Measurements from ENCODE around the gene TNS3. TPM values are rescaled to one million over a fixed set of nuclear protein-coding genes. Genes with fewer than 3 reads are reported as not detected.

The TNS3 gene
- total RNA-seq, 1 experiment from 2014 or later = 9.5 TPM

DNA sequence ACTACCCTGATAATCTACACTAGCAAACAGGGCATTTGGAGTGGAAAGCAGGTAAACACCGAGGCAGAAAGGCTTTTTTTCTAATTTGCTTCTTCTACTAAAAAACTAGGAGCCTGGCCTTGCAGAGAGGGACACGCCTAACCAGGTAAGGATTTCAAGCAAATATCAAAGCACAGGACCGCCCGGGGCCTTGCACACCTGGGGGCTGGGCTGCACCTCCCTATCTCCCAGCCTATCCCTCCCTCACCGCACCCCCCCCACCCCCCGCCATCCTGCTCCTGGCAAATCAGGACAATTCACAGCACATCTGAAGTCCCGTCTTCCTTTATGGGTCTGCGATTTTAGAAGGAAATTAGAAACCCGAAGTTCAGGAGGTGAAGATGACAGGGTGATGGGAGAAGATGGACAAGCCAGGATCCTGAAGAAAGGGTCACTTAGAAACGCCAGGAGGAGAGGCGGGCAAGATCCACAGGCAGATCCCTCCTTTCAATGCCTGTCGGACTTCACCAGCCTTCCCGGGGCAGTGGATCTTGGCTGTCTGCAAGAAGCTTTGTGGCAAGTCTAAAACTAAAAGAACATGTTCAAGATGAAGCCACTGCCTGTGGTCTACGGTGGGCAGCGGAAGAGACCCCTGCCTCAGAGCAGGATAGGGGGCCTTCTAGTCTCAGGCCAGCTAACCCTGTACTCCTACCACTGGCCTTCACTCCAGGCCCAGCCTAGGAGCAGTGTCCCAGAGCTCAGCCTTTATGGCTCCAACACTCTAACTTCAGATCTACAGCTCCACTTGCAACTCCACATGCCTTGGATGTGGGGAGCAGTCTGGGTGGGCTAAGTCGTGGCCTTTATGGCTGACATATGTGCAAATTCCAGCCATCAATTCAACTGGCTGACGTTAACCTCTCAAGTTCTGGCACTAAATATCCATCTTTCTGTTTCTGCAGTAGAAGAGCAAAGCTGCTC is 43.9 kb downstream of the TNS3 start:
- no peak overlapping the region for H2BK12ac ChIP-seq (ENCODE audit: insufficient read length, low read depth, low read length)
- H4K5ac ChIP-seq (ENCODE audit: insufficient read length, low read depth, low read length) = no peak overlapping the region
- peaks cover 26 to 53% of the 10 kb centered on the region in 2 experiments for H3K4me1 Mint-ChIP-seq
- no peaks in the 10 kb centered on the region for H3K79me2 ChIP-seq (ENCODE audit: insufficient read depth, low read length)
- H2BK5ac ChIP-seq (ENCODE audit: insufficient read length, low read length) = no peak overlapping the region
- no peaks in the 10 kb centered on the region for H3K9me3 ChIP-seq (ENCODE audit: control insufficient read depth, low read depth, low read length)
- H3K9me3 Mint-ChIP-seq = no peaks in the 10 kb centered on the region
- H3K18ac ChIP-seq (ENCODE audit: insufficient read length, low read depth, low read length) = no peak overlapping the region
- H3K4ac ChIP-seq (ENCODE audit: low read depth, low read length) = no peak overlapping the region
- no peak overlapping the region for H2AFZ ChIP-seq (ENCODE audit: low read length)
- H3K27ac Mint-ChIP-seq = peak overlapping the region in 1 of 3 experiments; percentile 36; a peak in 1 of 7 replicates
- H4K8ac ChIP-seq (replicated peaks; ENCODE audit: insufficient read length, low read depth, low read length) = no peak overlapping the region
- no peaks in the 10 kb centered on the region for H3K79me1 ChIP-seq (ENCODE audit: insufficient read depth, low read depth, low read length, poor library complexity, severe bottlenecking)
- TF ChIP-seq, protein P1, sequence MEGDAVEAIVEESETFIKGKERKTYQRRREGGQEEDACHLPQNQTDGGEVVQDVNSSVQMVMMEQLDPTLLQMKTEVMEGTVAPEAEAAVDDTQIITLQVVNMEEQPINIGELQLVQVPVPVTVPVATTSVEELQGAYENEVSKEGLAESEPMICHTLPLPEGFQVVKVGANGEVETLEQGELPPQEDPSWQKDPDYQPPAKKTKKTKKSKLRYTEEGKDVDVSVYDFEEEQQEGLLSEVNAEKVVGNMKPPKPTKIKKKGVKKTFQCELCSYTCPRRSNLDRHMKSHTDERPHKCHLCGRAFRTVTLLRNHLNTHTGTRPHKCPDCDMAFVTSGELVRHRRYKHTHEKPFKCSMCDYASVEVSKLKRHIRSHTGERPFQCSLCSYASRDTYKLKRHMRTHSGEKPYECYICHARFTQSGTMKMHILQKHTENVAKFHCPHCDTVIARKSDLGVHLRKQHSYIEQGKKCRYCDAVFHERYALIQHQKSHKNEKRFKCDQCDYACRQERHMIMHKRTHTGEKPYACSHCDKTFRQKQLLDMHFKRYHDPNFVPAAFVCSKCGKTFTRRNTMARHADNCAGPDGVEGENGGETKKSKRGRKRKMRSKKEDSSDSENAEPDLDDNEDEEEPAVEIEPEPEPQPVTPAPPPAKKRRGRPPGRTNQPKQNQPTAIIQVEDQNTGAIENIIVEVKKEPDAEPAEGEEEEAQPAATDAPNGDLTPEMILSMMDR (conservative IDR thresholded peaks at IDR 0.05) = no peak
- no peak overlapping the region for H4K91ac ChIP-seq (ENCODE audit: insufficient read length, low read depth, low read length)
- no peak overlapping the region for H2BK15ac ChIP-seq (ENCODE audit: low read depth, low read length)
- H3K14ac ChIP-seq (ENCODE audit: insufficient read depth, low read length) = no peak overlapping the region
- no peak overlapping the region for H3K23ac ChIP-seq (ENCODE audit: insufficient read length, low read depth, low read length)
- peak overlapping the region; percentile 88 for H3K4me2 ChIP-seq (ENCODE audit: insufficient read depth, insufficient read length, low read length)
- H4K20me1 ChIP-seq (ENCODE audit: control insufficient read depth, insufficient read depth, insufficient read length) = peaks cover 3% of the 10 kb centered on the region
- no CpG with 5 or more reads among the region's 17 CpGs for WGBS (ENCODE audit: extremely low coverage, insufficient read length, low lambda C conversion rate)
- no peak overlapping the region for H3K27ac ChIP-seq (ENCODE audit: insufficient read length, low read depth, low read length)
- no peak overlapping the region for H3K56ac ChIP-seq (ENCODE audit: insufficient read length, low read depth, low read length)
- no peak overlapping the region for H3K9ac ChIP-seq (ENCODE audit: extremely low read depth, insufficient read length, low read length)
- H3K23me2 ChIP-seq (ENCODE audit: insufficient read length, low read depth, low read length, poor library complexity, severe bottlenecking) = peaks cover 11% of the 10 kb centered on the region
- peaks cover 86% of the 10 kb centered on the region for H3K27me3 Mint-ChIP-seq (ENCODE audit: low read depth)
- no peak overlapping the region for H2BK120ac ChIP-seq (ENCODE audit: low read depth, low read length, poor library complexity, severe bottlenecking)
- no peaks in the 10 kb centered on the region; the same call in 1 of the 2 replicates for H3K4me1 ChIP-seq (ENCODE audit: insufficient read depth, low read length)
- peak overlapping the region; percentile 54 to 81; a peak in 4 of 5 replicates for H3K4me3 Mint-ChIP-seq
- no peak overlapping the region for H3T11ph ChIP-seq (ENCODE audit: low read length)
- no peak overlapping the region for H2BK20ac ChIP-seq (ENCODE audit: low read depth, low read length, poor library complexity, severe bottlenecking)
- H3K27me3 ChIP-seq (ENCODE audit: insufficient read depth, low read length) = peaks cover 3% of the 10 kb centered on the region; the same call in 1 of the 2 replicates
- H2AK5ac ChIP-seq (ENCODE audit: insufficient read length, low read length) = no peak overlapping the region
- H3K36me3 Mint-ChIP-seq (ENCODE audit: insufficient read depth in 1 of 3, low read depth in 3 of 3) = peaks cover 0 to 5% (median 0%) of the 10 kb centered on the region in 3 experiments; a peak in 2 of 7 replicates
- no peak for DNase-seq
